Motor neuron (in vitro differentiated cells): Measurements from ENCODE around the gene INKA1. TPM values are rescaled to one million over a fixed set of nuclear protein-coding genes. Genes with fewer than 3 reads are reported as not detected.

Source experiments
- ATAC-seq, 8 experiments: fragments of 200-7000 bp; cut with Tn5 transposase; replicated peaks in 6 of 8; 2 replicates each; pipeline ENCODE4 v1.8.0; 2021; ENCODE audit warnings: mild to moderate bottlenecking in 8 of 8, moderate library complexity in 8 of 8
- H3K27ac ChIP-seq, 2 donors: fragments of 250-450 bp; sonication (Bioruptor Pico); 2 replicates each; pipeline ENCODE4 v1.9.0; 2021; ENCODE audit warnings: antibody characterized with exemption in 2 of 2, mild to moderate bottlenecking in 2 of 2, moderate library complexity in 1 of 2
- H3K4me1 ChIP-seq, 2 donors: fragments of 250-450 bp; sonication (Bioruptor Pico); replicated peaks in 1 of 2; 2 replicates each; pipeline ENCODE4 v1.6.1; 2021; ENCODE audit warnings: antibody characterized with exemption in 2 of 2, mild to moderate bottlenecking in 2 of 2, moderate library complexity in 1 of 2
- H3K4me3 ChIP-seq, 5 donors: fragments of 250-450 bp; sonication (Bioruptor Pico); 2 replicates each; pipeline ENCODE4 v1.9.0; 2021; ENCODE audit warnings: antibody characterized with exemption in 5 of 5, mild to moderate bottlenecking in 5 of 5, moderate library complexity in 4 of 5
- WGBS, 10 experiments: fragments of 450-650 bp; shearing (Covaris generic); methylation state at CpG; one replicate each; pipeline ENCODE4 v1.0.0; 2022; 5-methylcytosine and 5-hydroxymethylcytosine counted together
- in situ Hi-C, 9 experiments: fragments of 400-800 bp; cut with MboI; loops; one replicate each; pipeline ENCODE4 v1.15.0; 2021; ENCODE audit warnings: low sequenced_read_pairs in 9 of 9, low pct_unique_long_range_greater_than_20kb in 2 of 9; ENCODE audit not compliant: unreplicated experiment in 9 of 9
- total RNA-seq, 8 experiments: library from RNA; unstranded; fragments of 300-600 nt; gene quantifications; 2 replicates each; pipeline versions ENCODE4 v1.2.3 to v1.2.4, GENCODE V29; 2022

The INKA1 gene
- total RNA-seq, 8 experiments from 2014 or later = 0.81 to 3.5 (median 2.3) TPM

GRCh38 chr3:49791571-49791970 is 11.5 kb upstream of the INKA1 start:
- Histone ChIP-seq H3K4me1 (peaks cover 22 to 25% of the 10 kb centered on the region in 2 donors), H3K4me3 (no peak overlapping the region), H3K27ac (peak overlapping the region; percentile 45 to 84)
- WGBS, 10 experiments = 14 to 90% (median 79%) methylated on average over 1 to 4 of the region's 4 CpGs; no CpG with 5 or more reads in 6 of the 10 experiments
- no peak for ATAC-seq
- in situ Hi-C loops = no loop called here

GRCh38 chr3:49792371-49793150 is 10.5 kb upstream of the INKA1 start:
- Histone ChIP-seq H3K4me3 (no peak overlapping the region), H3K4me1 (peaks cover 17 to 19% of the 10 kb centered on the region in 2 donors), H3K27ac (no peak overlapping the region)
- ATAC-seq = no peak
- 27 to 90% (median 63%) methylated on average over 1 to 3 of the region's 10 CpGs; no CpG with 5 or more reads in 4 of the 10 experiments for WGBS, 10 experiments
- in situ Hi-C loops = no loop called here

- WGBS, 10 experiments = 50 to 100% (median 80%) methylated on average over 1 to 12 of the region's 13 CpGs; no CpG with 5 or more reads in 3 of the 10 experiments
- Histone ChIP-seq H3K27ac (no peak overlapping the region), H3K4me1 (peaks cover 17 to 19% of the 10 kb centered on the region in 2 donors), H3K4me3 (no peak overlapping the region)
- in situ Hi-C loops = no loop called here
- no peak for ATAC-seq
These were observed 9.5 kb upstream of the INKA1 start for GRCh38 chr3:49793486-49794085.

GRCh38 chr3:49794431-49794830 is 8.6 kb upstream of the INKA1 start:
- Histone ChIP-seq H3K27ac (no peak overlapping the region), H3K4me1 (peaks cover 17 to 19% of the 10 kb centered on the region in 2 donors), H3K4me3 (no peak overlapping the region)
- in situ Hi-C loops = no loop called here
- 20 to 100% (median 60%) methylated on average over 1 to 2 of the region's 4 CpGs; no CpG with 5 or more reads in 6 of the 10 experiments for WGBS, 10 experiments
- no peak for ATAC-seq

GRCh38 chr3:49794926-49795905 is 7.8 kb upstream of the INKA1 start:
- no peak overlapping the region for H3K27ac ChIP-seq
- H3K4me3 ChIP-seq = no peak overlapping the region
- peaks cover 12 to 16% of the 10 kb centered on the region in 2 donors for H3K4me1 ChIP-seq
- 57 to 86% (median 86%) methylated on average over 2 to 5 of the region's 24 CpGs; no CpG with 5 or more reads in 7 of the 10 experiments for WGBS, 10 experiments
- in situ Hi-C loops = no loop called here
- ATAC-seq = no peak

- H3K4me3 ChIP-seq = no peak overlapping the region
- peaks cover 4 to 6% of the 10 kb centered on the region in 2 donors for H3K4me1 ChIP-seq
- no peak overlapping the region for H3K27ac ChIP-seq
- ATAC-seq = no peak
- 17% methylated on average over 1 of the region's 1 CpG; no CpG with 5 or more reads in 9 of the 10 experiments for WGBS, 10 experiments
- in situ Hi-C loops = no loop called here
These were observed 4.0 kb upstream of the INKA1 start for GRCh38 chr3:49799105-49799504.

- in situ Hi-C loops = loop anchor here in 1 of 9 experiments (25.0 kb wide), 1 partner anchor 113 kb away; the partner anchor contains the start of gene MST1R
- peak in 2 of 8 experiments; percentile 36 to 46 for ATAC-seq
- H3K27ac ChIP-seq = no peak within 1 kb of the TSS
- 20 to 83% (median 80%) methylated on average over 1 to 3 of the region's 4 CpGs; no CpG with 5 or more reads in 5 of the 10 experiments for WGBS, 10 experiments
- H3K4me3 ChIP-seq = no peak within 1 kb of the TSS
- peaks cover 5 to 12% of the 10 kb centered on the region in 2 donors for H3K4me1 ChIP-seq
These were observed 3.3 kb upstream of the INKA1 start, which contains the start of gene CDHR4 for GRCh38 chr3:49799761-49800160. Gene CDHR4 (minus strand): TSS chr3:49799873. CDS start chr3:49799812, 61 bp downstream.

GRCh38 chr3:49801160-49801559 is 1.9 kb upstream of the INKA1 start:
- no peak for ATAC-seq
- peaks cover 19 to 26% of the 10 kb centered on the region in 2 donors for H3K4me1 ChIP-seq
- 100% methylated on average over 1 to 2 of the region's 2 CpGs; no CpG with 5 or more reads in 5 of the 10 experiments for WGBS, 10 experiments
- H3K27ac ChIP-seq = no peak overlapping the region
- in situ Hi-C loops = loop anchor here in 1 of 9 experiments (25.0 kb wide), 1 partner anchor 111 kb away; the partner anchor contains the start of gene MST1R
- H3K4me3 ChIP-seq = no peak overlapping the region

- Histone ChIP-seq H3K4me1 (peaks cover 26 to 38% of the 10 kb centered on the region in 2 donors), H3K4me3 (peak overlapping the region; percentile 55 to 90 (median 81)), H3K27ac (peak overlapping the region; percentile 65 to 75)
- ATAC-seq = peak in 4 of 8 experiments; percentile 18 to 54 (median 36)
- in situ Hi-C loops = loop anchor here in 1 of 9 experiments (25.0 kb wide), 1 partner anchor 109 kb away; the partner anchor contains the start of gene MST1R
- 0% methylated on average over 4 of the region's 41 CpGs; no CpG with 5 or more reads in 9 of the 10 experiments for WGBS, 10 experiments
These were observed 542 bp downstream of the INKA1 start for GRCh38 chr3:49803465-49804140.

- in situ Hi-C loops = loop anchor here in 1 of 9 experiments (25.0 kb wide), 1 partner anchor 108 kb away; the partner anchor contains the start of gene MST1R
- WGBS, 10 experiments = 40 to 91% (median 79%) methylated on average over 1 to 8 of the region's 26 CpGs; no CpG with 5 or more reads in 6 of the 10 experiments
- H3K27ac ChIP-seq = no peak overlapping the region
- no peak for ATAC-seq
- H3K4me3 ChIP-seq = peak overlapping the region in 1 of 5 donors; percentile 84
- peaks cover 26 to 38% of the 10 kb centered on the region in 2 donors for H3K4me1 ChIP-seq
These were observed 1.3 kb downstream of the INKA1 start for GRCh38 chr3:49804141-49805041.

GRCh38 chr3:49805367-49805782 is 2.3 kb downstream of the INKA1 start:
- in situ Hi-C loops = loop anchor here in 1 of 9 experiments (25.0 kb wide), 1 partner anchor 107 kb away; the partner anchor contains the start of gene MST1R
- H3K4me1 ChIP-seq = peaks cover 26 to 38% of the 10 kb centered on the region in 2 donors
- 60 to 100% (median 70%) methylated on average over 1 to 2 of the region's 3 CpGs; no CpG with 5 or more reads in 7 of the 10 experiments for WGBS, 10 experiments
- no peak overlapping the region for H3K27ac ChIP-seq
- H3K4me3 ChIP-seq = no peak overlapping the region
- ATAC-seq = no peak
